ENCODE data around the gene TULP4.

Gene TULP4

GRCh38 chr6:158358450-158359077 lies 46.3 kb downstream of the TULP4 start:
- DNase-seq, result no peak

- no peak for DNase-seq
Measured at GRCh38 chr6:158361068-158361467, 48.8 kb downstream of the TULP4 start.

DNA sequence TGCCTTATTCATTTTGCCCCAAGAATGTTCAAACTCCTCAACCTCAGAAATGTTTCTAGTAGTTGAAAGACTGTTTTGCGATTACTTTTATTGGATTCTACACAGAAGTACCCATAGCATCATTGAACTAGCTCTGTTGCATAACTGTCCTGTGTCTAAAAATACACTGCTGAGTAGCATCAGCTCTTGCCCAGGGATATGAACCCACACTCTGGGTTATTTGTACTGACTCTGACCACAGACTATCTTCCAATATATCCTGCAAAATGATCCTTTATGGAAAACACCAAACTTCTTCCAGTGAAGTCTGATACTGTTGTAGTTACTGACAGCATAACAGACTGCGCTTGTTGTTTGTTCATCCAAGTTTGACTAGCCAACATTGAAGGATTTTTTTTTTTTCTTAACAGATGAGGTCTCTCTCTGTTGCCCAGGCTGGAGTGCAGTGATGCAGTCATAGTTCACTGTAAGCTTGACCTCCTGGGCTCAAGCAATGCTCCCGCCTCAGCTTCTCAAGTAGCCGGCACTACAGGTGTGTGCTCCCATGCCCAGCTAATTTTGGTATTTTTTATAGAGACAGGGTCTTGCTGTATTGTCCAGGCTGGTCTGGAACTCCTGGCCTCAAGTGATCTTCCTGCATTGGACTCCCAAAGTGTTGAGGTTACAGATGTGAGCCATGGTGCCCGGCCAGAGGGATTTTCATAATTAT lies 49.9 kb downstream of the TULP4 start:
- DNase-seq, result no peak

GRCh38 chr6:158366363-158366762 lies 54.1 kb downstream of the TULP4 start:
- no peak for DNase-seq

GRCh38 chr6:158367816-158368215 lies 55.6 kb downstream of the TULP4 start:
- no peak for DNase-seq

DNA sequence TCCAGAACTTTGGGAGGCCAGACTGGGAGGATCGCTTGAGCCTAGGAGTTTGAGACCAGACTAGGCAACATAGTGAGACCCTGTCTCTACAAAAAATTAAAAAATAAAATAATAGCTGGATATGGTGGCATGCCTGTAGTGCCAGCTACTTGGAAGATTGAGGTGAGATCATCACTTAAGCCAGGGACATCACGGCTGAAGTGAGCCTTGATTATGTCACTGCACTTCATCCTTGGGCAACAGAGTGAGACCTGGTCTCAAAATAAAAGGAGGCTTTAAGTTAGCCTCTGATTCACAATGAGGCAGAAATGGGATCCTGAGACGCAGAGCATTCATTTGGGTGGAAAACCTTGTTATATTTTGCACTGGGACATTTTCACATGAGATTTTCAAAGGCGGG lies 57.0 kb downstream of the TULP4 start:
- no peak for DNase-seq

DNA sequence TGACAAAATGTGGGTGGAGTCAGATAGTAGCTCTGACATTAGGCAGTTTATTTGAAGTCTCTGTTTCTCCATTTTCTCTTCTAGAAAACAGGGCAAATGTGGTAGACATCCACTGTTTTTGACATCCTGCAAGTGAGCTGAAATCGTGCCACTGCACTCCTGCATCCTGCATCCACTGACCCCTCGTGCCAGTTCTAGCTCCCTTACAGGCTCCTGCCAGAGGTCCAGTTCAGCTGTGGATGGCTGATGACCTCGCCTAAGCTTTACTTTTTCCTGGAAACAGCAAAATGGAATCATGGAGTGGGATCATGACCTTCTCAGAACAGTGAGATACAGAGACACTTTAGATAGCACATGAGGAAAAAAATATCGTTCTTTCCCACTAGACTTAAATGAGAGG lies 58.5 kb downstream of the TULP4 start:
- DNase-seq, result no peak

GRCh38 chr6:158371261-158371660 lies 59.0 kb downstream of the TULP4 start:
- DNase-seq, result no peak

DNA sequence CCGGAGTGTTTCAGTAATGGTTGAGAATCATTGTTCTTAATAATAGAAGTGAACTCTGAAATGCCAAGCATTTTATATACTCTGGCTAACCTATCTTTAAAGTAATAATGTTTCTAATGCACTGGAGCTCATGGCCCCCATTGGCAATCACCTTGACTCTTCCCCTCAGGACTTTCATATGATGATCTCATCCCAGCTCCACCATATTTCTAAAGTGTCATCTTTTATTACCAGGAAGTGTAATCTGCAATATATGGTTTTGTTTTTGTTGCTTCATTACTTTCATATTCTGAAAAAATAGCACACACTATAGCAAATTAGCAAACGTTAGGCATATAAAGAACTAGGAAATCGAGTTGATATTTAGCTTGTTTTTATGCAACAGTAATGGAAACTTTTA lies 60.3 kb downstream of the TULP4 start:
- no peak for DNase-seq

GRCh38 chr6:158373214-158373613 lies 60.9 kb downstream of the TULP4 start:
- no peak for DNase-seq

- no peak for DNase-seq
Measured at GRCh38 chr6:158374020-158374419, 61.8 kb downstream of the TULP4 start.

DNA sequence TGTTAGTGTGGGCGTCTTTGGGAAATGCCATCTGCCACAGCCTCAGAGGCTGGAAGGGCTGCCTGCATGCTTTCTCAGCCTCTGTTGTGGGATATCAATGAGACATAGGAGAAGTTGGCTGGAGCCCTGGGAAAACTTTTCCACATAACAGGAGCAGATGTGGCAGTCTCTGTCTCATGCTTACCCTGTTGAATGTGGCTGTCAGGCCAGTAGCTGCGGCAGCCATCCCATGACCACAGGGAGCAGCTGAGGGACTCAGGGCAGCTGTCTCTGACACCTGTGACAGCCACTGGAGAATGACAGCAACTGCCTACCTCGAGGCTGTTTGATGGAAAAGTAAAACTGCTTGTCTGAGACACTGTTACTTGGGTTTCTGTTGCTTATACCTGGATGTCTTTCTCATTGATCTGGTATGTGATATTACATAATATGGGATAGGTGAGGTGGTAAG lies 64.4 kb downstream of the TULP4 start:
- no peak for DNase-seq

- DNase-seq, result no peak
Measured at GRCh38 chr6:158377860-158378259, 65.6 kb downstream of the TULP4 start.

GRCh38 chr6:158379336-158379735 lies 67.1 kb downstream of the TULP4 start:
- DNase-seq, result no peak

DNA sequence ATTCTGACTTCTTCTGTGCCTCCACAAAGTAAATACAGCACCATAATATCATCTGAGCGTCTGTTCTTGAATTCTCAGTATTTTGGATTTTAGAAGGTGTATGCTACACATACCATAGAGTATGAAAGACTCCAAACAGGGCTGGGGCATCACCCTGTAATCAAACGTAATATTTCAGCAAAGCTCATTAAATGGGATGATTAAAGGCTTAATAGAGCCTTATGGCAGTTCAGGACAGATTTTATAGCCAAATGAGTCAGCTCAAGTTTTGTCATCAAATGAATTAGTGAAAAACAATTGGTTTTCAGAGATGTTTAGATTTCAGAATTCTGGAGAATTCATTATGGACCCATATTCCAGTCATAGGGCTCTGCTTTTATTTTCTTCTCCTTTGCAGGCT lies 68.9 kb downstream of the TULP4 start:
- DNase-seq, result no peak

GRCh38 chr6:158382491-158382890 lies 70.2 kb downstream of the TULP4 start:
- no peak for DNase-seq

- no peak for DNase-seq
Measured at GRCh38 chr6:158383057-158383456, 70.8 kb downstream of the TULP4 start.

GRCh38 chr6:158383542-158383941 lies 71.3 kb downstream of the TULP4 start:
- no peak for DNase-seq

DNA sequence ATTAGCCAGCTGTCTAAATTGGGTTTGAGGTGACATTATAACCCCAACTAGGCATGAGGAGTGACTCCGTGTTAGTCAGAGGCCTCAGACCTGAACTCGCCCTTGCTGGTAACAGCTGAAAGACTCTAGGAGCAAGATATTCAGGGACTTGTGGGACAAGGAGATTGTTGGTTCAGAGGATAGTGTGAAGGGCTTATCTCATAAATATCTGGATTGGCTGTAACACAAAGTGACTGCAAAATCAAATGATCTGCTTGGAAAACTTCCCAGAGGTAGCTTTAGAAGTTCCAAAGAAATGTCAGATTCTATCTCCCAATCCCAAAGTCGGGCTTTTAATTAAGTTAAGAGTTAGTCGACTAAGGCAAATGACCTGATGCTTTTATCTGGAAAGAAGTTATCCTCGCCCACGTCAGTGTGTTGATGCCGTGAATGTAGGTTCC lies 72.4 kb downstream of the TULP4 start:
- no peak for DNase-seq

DNA sequence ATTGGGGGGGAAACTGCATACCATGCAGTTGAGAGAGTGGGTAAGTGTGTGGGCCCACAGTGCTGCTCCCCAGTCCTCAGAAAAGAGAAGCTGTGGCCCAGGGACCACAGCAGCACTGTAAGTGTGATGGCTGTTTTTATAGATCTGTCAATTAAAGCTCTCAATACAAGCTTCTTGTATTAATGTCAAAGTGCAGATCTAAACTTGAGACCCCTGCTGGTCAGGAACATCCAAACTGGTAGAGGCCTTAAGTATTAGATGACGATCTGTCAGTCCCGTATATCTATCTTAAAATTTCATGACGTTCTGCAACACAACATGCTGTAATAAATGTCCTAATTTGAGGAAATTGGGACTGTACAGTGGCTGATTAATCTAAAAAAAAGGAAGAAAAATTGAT lies 74.8 kb downstream of the TULP4 start:
- no peak for DNase-seq

DNA sequence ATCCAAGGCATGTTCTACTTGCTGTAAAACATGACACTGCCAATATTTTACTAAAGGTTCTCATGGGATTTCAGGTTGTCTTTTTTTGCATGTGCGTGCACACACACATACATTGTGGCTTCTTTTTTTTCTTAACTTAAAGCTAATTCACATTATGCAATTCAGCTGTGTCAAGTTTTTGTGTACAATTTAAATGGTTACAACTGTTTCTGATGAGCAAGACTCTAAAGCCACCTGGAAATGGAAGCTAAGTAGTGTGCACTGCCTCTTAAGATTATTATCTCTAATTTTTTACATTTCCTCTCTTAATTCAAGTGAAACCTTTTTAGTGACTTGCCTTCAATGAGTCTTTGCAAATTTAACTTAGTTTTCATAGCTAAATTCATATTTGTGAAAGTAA lies 75.3 kb downstream of the TULP4 start:
- DNase-seq, result no peak

DNA sequence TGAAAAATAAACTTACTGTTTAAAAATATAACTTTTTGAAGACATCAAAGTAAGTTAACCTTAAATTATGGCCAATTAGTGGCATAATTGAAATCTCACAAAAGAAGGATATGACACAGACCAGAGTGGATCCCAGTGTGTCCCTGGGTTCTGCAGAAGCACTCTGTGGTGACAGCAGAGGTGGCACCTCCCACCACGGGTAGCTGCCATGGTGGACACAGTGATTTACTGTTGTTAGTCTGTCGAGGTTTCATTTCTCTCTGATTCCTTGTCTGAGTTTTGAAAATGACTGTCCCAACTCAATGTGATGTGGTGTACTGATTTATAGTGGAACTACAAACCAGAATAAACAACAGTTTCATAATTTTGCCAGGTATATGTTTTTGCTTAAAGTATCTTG lies 76.5 kb downstream of the TULP4 start:
- no peak for DNase-seq

- DNase-seq, result no peak
Measured at GRCh38 chr6:158389193-158389919, 77.1 kb downstream of the TULP4 start.

DNA sequence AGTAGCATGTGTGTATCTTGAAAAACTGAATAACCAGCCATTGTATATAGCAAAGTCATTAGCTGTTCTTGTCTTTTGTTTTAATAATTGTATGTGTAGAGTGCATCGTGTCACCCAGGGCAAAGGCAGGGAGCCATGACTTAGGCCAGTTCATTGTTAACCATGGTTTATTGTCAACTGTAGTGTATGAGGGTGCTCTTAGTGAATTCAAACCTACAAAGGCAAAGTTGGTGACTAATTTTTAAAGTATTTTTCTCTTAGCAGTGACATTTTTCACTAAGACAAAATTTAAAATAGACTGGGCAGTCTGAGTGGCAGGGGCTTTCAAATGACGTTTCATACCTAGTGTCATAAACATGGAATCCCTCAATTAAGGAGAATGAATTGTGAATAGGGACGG lies 79.0 kb downstream of the TULP4 start:
- no peak for DNase-seq

Data from right kidney (tissue), 1 donor.